PC-3 (cell line): ENCODE results near the gene GALNT10.

Source experiments
- EZH2 ChIP-seq: fragments of 300-600 bp; sonication (generic); IDR thresholded peaks from one replicate; pipeline ENCODE4 v1.6.1; 2017; ENCODE audit warnings: antibody characterized with exemption, mild to moderate bottlenecking, low read length; ENCODE audit not compliant: unreplicated experiment
- EZH2phosphoT487 ChIP-seq: fragments of 300-600 bp; sonication (generic); IDR thresholded peaks from 2 replicates; pipeline ENCODE4 v1.6.1; 2018; ENCODE audit warnings: mild to moderate bottlenecking, antibody characterized with exemption, low read length, borderline replicate concordance
- TF ChIP-seq, protein P1 (sequence below): fragments of 300-600 bp; sonication (generic); conservative IDR thresholded peaks from 2 replicates; pipeline ENCODE4 v1.5.1; 2017; ENCODE audit warnings: antibody characterized with exemption, low read depth, mild to moderate bottlenecking, low read length

DNA sequence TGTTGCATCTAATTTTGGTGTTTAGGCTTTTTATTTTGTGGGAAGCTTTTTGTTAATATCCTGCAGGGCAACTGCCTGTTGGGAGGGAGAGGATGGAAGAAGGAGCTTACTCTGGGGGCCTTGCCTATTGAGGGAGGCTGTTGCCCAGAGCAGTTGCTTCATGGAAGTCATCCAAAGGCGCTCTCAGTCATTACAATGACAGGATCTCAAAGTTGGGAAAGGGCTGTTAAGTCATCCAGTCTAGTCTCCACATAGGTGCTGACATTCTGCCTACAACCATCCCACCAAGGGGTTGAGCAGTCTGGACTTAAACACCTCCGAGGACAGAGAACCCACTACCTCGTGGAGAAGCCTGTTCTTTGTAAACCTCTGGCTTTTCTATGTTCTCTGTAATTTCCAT is 268.5 kb downstream of the GALNT10 start:
- TF ChIP-seq, protein P1, sequence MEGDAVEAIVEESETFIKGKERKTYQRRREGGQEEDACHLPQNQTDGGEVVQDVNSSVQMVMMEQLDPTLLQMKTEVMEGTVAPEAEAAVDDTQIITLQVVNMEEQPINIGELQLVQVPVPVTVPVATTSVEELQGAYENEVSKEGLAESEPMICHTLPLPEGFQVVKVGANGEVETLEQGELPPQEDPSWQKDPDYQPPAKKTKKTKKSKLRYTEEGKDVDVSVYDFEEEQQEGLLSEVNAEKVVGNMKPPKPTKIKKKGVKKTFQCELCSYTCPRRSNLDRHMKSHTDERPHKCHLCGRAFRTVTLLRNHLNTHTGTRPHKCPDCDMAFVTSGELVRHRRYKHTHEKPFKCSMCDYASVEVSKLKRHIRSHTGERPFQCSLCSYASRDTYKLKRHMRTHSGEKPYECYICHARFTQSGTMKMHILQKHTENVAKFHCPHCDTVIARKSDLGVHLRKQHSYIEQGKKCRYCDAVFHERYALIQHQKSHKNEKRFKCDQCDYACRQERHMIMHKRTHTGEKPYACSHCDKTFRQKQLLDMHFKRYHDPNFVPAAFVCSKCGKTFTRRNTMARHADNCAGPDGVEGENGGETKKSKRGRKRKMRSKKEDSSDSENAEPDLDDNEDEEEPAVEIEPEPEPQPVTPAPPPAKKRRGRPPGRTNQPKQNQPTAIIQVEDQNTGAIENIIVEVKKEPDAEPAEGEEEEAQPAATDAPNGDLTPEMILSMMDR: no peak
- TF ChIP-seq EZH2phosphoT487 (no peak), EZH2 (no peak)
